NB4 (cell line): ENCODE results near the gene MEG3.

ENCODE experiments used
- CTCF ChIP-seq: IDR thresholded peaks from one replicate; pipeline ENCODE4 v1.5.1; 2012; ENCODE audit warnings: low read depth, low read length
- MAX ChIP-seq: IDR thresholded peaks from 2 replicates; pipeline ENCODE4 v1.6.1; 2011; ENCODE audit warnings: low read depth, low read length
- MYC ChIP-seq: IDR thresholded peaks from 2 replicates; pipeline ENCODE4 v1.6.1; 2011; ENCODE audit warnings: low read depth, low read length
- POLR2A ChIP-seq: IDR thresholded peaks from 2 replicates; pipeline ENCODE4 v1.6.1; 2011; ENCODE audit warnings: mild to moderate bottlenecking; ENCODE audit not compliant: insufficient read length; ENCODE audit errors: extremely low read depth

- TF ChIP-seq CTCF (no peak), POLR2A (no peak), MAX (no peak), MYC (no peak)
Measured at GRCh38 chr14:100777818-100778525, 47.9 kb upstream of the MEG3 start.
